ENCODE results near the gene SH3PXD2A.
"Not testable (repeated sequence)": the region's sequence is repeated elsewhere in the genome, so short reads cannot be mapped to it uniquely, and the experiment has no call there.

Gene SH3PXD2A

DNA sequence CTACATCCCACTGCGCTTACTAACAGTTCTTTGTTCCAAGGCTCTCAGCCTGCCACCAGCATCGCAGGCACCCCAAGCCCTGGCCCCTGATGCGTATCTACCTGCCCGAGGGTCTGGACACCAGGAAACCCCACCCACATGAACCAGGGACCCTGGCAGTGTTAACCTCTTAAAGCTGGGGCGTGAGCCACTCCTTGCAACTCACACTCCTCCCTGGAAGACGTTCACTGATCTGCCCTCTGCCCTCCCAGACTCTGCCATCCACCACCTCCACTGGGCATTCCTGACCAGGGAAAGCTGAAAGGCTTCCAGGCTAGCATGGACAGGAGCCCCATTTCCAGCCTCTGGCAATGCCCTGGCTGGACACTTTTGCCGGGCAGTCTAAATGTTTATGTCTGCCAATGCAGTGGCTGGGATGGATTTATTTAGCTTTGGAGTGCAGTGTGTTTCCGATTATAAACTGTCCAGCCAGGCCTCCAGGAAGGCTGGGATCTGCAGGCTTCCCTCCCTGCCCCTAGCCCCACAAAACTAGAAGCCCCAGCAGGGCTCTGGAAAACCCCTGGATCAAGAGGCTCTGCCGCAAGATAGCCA lies 244.4 kb downstream of the SH3PXD2A start:
- DNase-seq, result no peak
- Histone ChIP-seq H3K9me3 (no peaks in the 10 kb centered on the region), H3K27me3 (no peaks in the 10 kb centered on the region), H3K4me3 (ENCODE audit: low read depth, low read length) (no peak overlapping the region), H3K4me1 (peaks cover 9% of the 10 kb centered on the region), H3K36me3 (0 out of 2 replicates have a peak, but pooled peaks cover 3% of the 10 kb centered on the region)
- TF ChIP-seq, protein P1, sequence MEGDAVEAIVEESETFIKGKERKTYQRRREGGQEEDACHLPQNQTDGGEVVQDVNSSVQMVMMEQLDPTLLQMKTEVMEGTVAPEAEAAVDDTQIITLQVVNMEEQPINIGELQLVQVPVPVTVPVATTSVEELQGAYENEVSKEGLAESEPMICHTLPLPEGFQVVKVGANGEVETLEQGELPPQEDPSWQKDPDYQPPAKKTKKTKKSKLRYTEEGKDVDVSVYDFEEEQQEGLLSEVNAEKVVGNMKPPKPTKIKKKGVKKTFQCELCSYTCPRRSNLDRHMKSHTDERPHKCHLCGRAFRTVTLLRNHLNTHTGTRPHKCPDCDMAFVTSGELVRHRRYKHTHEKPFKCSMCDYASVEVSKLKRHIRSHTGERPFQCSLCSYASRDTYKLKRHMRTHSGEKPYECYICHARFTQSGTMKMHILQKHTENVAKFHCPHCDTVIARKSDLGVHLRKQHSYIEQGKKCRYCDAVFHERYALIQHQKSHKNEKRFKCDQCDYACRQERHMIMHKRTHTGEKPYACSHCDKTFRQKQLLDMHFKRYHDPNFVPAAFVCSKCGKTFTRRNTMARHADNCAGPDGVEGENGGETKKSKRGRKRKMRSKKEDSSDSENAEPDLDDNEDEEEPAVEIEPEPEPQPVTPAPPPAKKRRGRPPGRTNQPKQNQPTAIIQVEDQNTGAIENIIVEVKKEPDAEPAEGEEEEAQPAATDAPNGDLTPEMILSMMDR (IDR thresholded peaks at IDR 0.05; ENCODE audit: low read depth, low read length), result no peak

DNA sequence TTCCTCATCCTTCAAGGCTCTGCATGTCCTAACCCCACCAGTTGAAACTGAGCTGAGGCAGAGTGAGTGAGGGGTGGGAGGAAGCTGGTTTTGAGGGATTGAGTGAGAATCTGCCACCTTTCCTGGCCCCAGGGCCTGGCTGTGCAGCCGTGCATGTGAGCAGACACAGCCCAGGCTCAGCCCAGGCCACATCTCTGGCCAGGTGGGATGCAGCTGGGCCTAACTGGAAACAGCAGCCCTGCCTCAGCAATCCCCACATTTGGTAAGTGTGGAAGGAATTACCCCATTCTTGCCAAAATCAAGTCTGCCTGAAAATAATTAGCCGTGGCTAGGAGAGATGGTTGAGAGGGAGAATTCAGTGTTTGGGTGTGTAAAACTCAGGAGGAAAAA lies 245.3 kb downstream of the SH3PXD2A start:
- H3K9me3 ChIP-seq, result no peaks in the 10 kb centered on the region
- TF ChIP-seq, protein P1 (IDR thresholded peaks at IDR 0.05; ENCODE audit: low read depth, low read length), result no peak
- peak; percentile 62 for DNase-seq
- peaks cover 3% of the 10 kb centered on the region; the same call in 1 of the 2 replicates for H3K36me3 ChIP-seq
- peaks cover 4% of the 10 kb centered on the region for H3K4me1 ChIP-seq
- no peaks in the 10 kb centered on the region for H3K27me3 ChIP-seq
- no peak overlapping the region for H3K4me3 ChIP-seq (ENCODE audit: low read depth, low read length)

DNA sequence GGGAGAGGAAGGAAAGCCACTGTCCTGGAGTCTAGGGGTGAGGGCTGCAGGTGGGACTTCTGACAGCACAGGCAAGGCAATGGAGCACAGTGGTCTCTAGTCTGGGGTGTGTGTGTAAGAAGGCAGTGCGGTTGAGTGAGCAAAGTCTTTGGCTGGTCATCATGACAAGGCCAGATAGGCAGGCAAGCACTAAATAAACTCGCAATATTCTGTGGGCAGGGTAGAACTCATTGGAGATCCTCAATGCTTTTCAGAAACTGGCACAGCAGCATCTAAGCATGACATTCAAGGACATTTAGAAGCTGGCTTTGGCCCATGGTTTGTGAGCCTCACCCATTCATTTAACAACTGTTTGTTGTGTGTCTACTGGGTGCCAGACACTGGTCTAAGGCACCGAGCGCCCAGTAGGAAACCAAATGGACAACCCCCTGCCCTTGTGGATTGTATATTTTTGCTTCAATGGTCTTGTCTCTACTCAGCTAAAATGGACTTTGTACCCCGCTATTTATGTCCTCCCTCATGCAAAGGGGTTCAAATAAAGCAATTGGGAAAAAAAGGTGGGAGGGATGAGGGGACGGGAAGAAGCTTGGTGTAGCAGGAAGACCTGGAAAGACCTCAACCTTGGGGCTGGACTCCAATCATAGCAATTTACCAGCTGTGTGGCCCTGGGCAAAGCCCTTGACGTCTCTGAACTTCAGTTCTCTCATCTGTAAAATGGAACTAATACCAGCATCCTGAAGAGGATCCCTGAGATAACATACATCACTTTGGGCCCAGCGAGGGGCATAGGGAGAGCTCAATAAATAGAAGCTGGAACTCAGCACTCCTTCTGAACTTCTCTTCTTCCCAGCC lies 245.9 kb downstream of the SH3PXD2A start:
- TF ChIP-seq, protein P1 (IDR thresholded peaks at IDR 0.05; ENCODE audit: low read depth, low read length), result no peak
- H3K4me1 ChIP-seq, result no peaks in the 10 kb centered on the region
- peaks cover 3% of the 10 kb centered on the region; the same call in 1 of the 2 replicates for H3K36me3 ChIP-seq
- H3K9me3 ChIP-seq, result no peaks in the 10 kb centered on the region
- DNase-seq, result no peak
- no peaks in the 10 kb centered on the region for H3K27me3 ChIP-seq
- no peak overlapping the region for H3K4me3 ChIP-seq (ENCODE audit: low read depth, low read length)

DNA sequence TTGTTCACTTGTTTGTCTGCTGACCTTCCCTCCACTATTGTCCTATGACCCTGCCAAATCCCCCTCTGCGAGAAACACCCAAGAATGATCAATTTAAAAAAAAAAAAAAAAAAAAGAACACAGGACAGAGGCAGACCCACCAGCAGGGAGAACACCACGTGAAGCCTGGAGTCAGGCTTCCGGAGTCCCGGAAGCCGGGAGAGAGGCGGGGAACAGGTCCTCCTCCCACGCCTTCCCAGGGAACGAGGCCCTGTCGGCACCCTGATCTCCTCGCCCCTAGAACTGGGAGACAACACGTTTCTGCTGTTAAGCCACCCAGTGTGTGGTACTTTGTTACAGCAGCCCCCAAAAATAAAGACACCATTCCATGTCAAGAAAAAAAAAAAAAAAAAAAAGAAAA lies 247.3 kb downstream of the SH3PXD2A start:
- not testable (repeated sequence) for H3K36me3 ChIP-seq; H3K9me3 ChIP-seq; DNase-seq; H3K4me3 ChIP-seq (ENCODE audit: low read depth, low read length); H3K27me3 ChIP-seq; H3K4me1 ChIP-seq

DNA sequence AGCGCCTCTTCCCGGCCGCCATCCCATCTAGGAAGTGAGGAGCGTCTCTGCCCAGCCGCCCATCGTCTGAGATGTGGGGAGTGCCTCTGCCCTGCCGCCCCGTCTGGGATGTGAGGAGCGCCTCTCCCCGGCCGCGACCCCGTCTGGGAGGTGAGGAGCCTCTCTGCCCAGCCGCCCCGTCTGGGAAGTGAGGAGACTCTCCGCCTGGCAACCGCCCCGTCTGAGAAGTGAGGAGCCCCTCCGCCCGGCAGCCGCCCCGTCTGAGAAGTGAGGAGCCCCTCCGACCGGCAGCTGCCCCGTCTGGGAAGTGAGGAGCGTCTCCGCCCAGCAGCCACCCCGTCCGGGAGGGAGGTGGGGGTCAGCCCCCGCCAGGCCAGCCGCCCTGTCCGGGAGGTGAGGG lies 248.3 kb downstream of the SH3PXD2A start:
- not testable (repeated sequence) for H3K4me3 ChIP-seq (ENCODE audit: low read depth, low read length); DNase-seq; H3K9me3 ChIP-seq; H3K36me3 ChIP-seq; H3K4me1 ChIP-seq; H3K27me3 ChIP-seq

DNA sequence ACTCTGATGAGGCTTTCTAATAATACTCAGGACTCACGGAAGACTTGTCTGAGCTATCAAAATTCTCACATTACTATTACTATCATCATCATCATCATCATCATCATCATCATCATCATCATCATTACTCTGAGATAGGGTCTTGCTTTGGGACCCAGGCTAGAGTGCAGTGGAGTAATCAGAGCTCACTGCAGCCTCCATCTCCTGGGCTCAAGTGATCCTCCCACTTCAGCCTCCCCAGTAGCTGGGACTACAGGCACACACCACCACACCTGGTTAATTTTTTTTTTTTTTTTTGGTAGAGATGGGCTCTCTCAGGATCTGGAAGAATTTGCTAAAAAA lies 249.3 kb downstream of the SH3PXD2A start:
- not testable (repeated sequence) for H3K4me1 ChIP-seq; H3K9me3 ChIP-seq; DNase-seq; H3K36me3 ChIP-seq; H3K4me3 ChIP-seq (ENCODE audit: low read depth, low read length); H3K27me3 ChIP-seq

DNA sequence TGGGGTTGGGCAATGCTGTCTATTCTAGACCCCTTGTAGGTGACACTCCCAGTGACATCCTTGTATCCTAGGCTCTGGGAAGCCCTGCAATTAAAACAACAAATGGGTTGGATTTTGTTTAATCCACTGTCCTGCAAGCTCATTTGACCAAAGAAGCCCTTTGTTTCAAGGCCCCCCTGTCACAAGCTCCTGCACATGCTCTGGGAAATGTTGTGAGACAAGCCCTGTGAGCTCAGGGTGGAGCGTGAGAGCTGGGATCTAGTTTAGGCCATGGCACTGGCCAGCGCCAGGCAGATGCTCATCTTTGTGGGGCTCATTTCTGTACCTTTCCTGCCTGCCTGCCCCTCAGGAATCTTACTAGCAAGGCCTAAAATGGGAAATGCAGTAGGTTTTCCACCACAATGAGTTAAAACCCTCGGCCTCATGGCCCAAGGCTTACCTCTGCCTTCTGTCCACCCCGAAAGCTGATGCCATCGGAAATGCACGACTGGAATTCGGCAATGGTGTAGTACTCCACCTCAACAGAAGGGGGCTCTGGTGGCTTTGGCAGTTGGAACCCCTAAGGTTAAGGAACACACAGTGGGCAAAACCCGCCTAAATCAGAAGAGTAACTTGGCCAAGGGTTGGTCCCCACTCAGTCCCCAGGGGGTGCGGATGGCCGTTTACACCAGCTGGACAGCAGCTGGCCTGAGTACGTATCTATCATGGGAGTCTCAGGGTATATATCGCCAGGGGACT lies 249.8 kb downstream of the SH3PXD2A start:
- H3K27me3 ChIP-seq, result no peaks in the 10 kb centered on the region
- H3K9me3 ChIP-seq, result no peaks in the 10 kb centered on the region
- H3K4me1 ChIP-seq, result no peaks in the 10 kb centered on the region
- H3K4me3 ChIP-seq (ENCODE audit: low read depth, low read length), result no peak overlapping the region
- no peaks in the 10 kb centered on the region; the same call in 1 of the 2 replicates for H3K36me3 ChIP-seq
- TF ChIP-seq, protein P1 (IDR thresholded peaks at IDR 0.05; ENCODE audit: low read depth, low read length), result peak; percentile 81
- peak; percentile 63 for DNase-seq
